HFF-Myc (cell line): ENCODE data around the gene TBC1D19.
"Not testable (repeated sequence)": the region's sequence is repeated elsewhere in the genome, so short reads cannot be mapped to it uniquely, and the experiment has no call there.

ENCODE experiments used
- DNase-seq: peaks from one replicate; pipeline ENCODE4 v3.0.0-alpha.2; 2011; ENCODE audit warnings: low read depth; ENCODE audit errors: extremely low read depth
- H3K4me3 ChIP-seq: replicated peaks from 2 replicates; pipeline ENCODE4 v1.5.1; 2011; ENCODE audit warnings: low read depth, mild to moderate bottlenecking, control low read depth, low read length
- TF ChIP-seq, protein P1 (sequence below): IDR thresholded peaks from 2 replicates; pipeline ENCODE4 v1.5.1; 2012; ENCODE audit warnings: mild to moderate bottlenecking, low read depth, low read length, control low read depth; ENCODE audit errors: missing control alignments

TBC1D19 gene

GRCh38 chr4:26568446-26568994 lies 15.4 kb upstream of the TBC1D19 start:
- no peak overlapping the region for H3K4me3 ChIP-seq
- DNase-seq = peak; percentile 69
- TF ChIP-seq, protein P1, sequence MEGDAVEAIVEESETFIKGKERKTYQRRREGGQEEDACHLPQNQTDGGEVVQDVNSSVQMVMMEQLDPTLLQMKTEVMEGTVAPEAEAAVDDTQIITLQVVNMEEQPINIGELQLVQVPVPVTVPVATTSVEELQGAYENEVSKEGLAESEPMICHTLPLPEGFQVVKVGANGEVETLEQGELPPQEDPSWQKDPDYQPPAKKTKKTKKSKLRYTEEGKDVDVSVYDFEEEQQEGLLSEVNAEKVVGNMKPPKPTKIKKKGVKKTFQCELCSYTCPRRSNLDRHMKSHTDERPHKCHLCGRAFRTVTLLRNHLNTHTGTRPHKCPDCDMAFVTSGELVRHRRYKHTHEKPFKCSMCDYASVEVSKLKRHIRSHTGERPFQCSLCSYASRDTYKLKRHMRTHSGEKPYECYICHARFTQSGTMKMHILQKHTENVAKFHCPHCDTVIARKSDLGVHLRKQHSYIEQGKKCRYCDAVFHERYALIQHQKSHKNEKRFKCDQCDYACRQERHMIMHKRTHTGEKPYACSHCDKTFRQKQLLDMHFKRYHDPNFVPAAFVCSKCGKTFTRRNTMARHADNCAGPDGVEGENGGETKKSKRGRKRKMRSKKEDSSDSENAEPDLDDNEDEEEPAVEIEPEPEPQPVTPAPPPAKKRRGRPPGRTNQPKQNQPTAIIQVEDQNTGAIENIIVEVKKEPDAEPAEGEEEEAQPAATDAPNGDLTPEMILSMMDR = no peak

DNA sequence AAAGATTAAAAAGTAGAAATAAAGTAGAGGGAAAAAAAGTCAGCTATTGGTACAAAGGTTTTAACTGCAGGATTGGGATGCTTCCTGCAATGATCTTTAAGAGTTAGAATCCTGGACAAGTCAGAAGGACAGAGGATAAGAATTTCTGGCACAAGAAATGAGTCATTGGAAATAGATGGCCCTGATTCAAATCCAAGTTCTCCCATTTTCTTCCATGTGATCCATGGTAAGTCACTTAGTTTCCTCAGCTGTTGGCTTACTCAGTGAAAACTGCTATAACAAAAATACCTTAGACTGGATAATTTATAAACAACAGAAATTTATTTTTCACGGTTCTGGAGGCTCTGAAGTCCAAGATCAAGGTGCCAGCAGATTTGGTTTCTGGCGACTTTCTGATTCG lies 13.3 kb upstream of the TBC1D19 start:
- no peak overlapping the region for H3K4me3 ChIP-seq
- TF ChIP-seq, protein P1 = no peak
- DNase-seq = no peak

GRCh38 chr4:26573389-26573794 lies 10.5 kb upstream of the TBC1D19 start:
- no peak for DNase-seq
- H3K4me3 ChIP-seq = no peak overlapping the region
- TF ChIP-seq, protein P1 = no peak

GRCh38 chr4:26574563-26574962 lies 9.3 kb upstream of the TBC1D19 start:
- DNase-seq = no peak
- TF ChIP-seq, protein P1 = no peak
- H3K4me3 ChIP-seq = no peak overlapping the region

- DNase-seq = no peak
- H3K4me3 ChIP-seq = no peak overlapping the region
- TF ChIP-seq, protein P1 = no peak
Observed at GRCh38 chr4:26576231-26576739, 7.6 kb upstream of the TBC1D19 start.

DNA sequence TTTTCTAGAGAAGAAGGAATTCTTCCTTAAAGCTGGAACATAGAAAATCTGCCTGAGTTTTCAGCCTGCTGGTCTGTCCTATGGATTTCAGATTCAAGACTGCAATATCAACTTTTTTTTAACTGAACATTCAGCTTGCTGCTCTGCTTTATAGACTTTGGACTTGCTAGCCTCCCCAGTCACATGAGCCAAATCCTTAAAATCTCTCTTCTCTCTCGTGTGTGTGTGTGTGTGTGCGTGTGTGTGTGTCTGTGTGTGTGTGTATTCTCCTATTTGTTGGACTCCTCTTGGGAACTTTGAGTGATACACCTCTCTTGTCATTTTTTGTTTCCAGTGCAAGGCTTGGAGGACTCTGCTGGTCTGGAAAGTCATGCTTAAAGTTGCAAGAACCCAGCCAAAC lies 6.8 kb upstream of the TBC1D19 start:
- TF ChIP-seq, protein P1 = no peak
- DNase-seq = no peak
- H3K4me3 ChIP-seq = no peak overlapping the region

DNA sequence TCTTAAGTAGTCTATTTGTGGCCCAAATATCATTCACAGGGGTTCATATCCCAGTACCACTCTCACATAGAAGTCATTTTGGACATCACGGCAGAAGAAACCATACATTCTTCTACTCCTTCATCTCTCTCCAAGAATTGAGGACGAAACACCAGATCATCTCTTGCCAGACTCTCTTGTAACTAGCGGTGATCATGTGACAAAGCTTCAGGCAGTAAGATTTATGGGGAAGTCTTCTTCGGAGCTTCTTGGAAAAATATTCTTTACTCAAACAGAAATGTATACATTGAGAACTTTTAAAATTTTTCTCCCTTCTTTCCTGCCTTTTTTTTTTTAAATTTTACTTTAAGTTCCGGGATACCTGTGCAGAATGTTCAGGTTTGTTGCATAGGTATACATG lies 4.7 kb upstream of the TBC1D19 start:
- DNase-seq = no peak

GRCh38 chr4:26581341-26581740 lies 2.5 kb upstream of the TBC1D19 start:
- not testable (repeated sequence) for H3K4me3 ChIP-seq, DNase-seq

More for the DNA sequence above, 4.7 kb upstream of the TBC1D19 start:
- no peak overlapping the region for H3K4me3 ChIP-seq
- TF ChIP-seq, protein P1 = no peak
